GM12875 (cell line): ENCODE measurements around the gene STK25.

Experiments
- H3K4me3 ChIP-seq: one replicate; pipeline ENCODE4 v1.5.1; 2011; ENCODE audit warnings: low read depth, low read length, control low read depth
- CTCF ChIP-seq: IDR thresholded peaks from 2 replicates; pipeline ENCODE4 v1.5.1; 2011; ENCODE audit warnings: low read depth, mild to moderate bottlenecking, control low read depth, inconsistent platforms, low read length, moderate library complexity, borderline replicate concordance; ENCODE audit not compliant: insufficient read depth

STK25 gene

GRCh38 chr2:241545523-241546473 lies 37.4 kb upstream of the STK25 start:
- H3K4me3 ChIP-seq = no peak overlapping the region
- no peak for TF ChIP-seq CTCF

GRCh38 chr2:241545106-241545505 lies 36.7 kb upstream of the STK25 start:
- TF ChIP-seq CTCF = no peak
- H3K4me3 ChIP-seq = no peak overlapping the region

- TF ChIP-seq CTCF = no peak
- H3K4me3 ChIP-seq = no peak overlapping the region
These were observed 33.9 kb upstream of the STK25 start for GRCh38 chr2:241542278-241542605.

GRCh38 chr2:241541564-241542277 lies 33.3 kb upstream of the STK25 start:
- no peak for TF ChIP-seq CTCF
- no peak overlapping the region for H3K4me3 ChIP-seq

GRCh38 chr2:241540771-241541561 lies 32.6 kb upstream of the STK25 start:
- H3K4me3 ChIP-seq = no peak overlapping the region

GRCh38 chr2:241540401-241540770 lies 32.0 kb upstream of the STK25 start:
- H3K4me3 ChIP-seq = no peak overlapping the region
- TF ChIP-seq CTCF = no peak

More at GRCh38 chr2:241540771-241541561, 32.6 kb upstream of the STK25 start:
- TF ChIP-seq CTCF = no peak
